GM18499 (cell line): ENCODE results near the gene TACR3.
"Not testable (repeated sequence)": the region's sequence is repeated elsewhere in the genome, so short reads cannot be mapped to it uniquely, and the experiment has no call there.

Experiments
- ATAC-seq: cut with Tn5 transposase; IDR thresholded peaks from one replicate; pipeline ENCODE4 v1.9.1; 2021; ENCODE audit warnings: moderate number of reproducible peaks; ENCODE audit not compliant: insufficient read depth, unreplicated experiment

TACR3 gene, protein sequence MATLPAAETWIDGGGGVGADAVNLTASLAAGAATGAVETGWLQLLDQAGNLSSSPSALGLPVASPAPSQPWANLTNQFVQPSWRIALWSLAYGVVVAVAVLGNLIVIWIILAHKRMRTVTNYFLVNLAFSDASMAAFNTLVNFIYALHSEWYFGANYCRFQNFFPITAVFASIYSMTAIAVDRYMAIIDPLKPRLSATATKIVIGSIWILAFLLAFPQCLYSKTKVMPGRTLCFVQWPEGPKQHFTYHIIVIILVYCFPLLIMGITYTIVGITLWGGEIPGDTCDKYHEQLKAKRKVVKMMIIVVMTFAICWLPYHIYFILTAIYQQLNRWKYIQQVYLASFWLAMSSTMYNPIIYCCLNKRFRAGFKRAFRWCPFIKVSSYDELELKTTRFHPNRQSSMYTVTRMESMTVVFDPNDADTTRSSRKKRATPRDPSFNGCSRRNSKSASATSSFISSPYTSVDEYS

DNA sequence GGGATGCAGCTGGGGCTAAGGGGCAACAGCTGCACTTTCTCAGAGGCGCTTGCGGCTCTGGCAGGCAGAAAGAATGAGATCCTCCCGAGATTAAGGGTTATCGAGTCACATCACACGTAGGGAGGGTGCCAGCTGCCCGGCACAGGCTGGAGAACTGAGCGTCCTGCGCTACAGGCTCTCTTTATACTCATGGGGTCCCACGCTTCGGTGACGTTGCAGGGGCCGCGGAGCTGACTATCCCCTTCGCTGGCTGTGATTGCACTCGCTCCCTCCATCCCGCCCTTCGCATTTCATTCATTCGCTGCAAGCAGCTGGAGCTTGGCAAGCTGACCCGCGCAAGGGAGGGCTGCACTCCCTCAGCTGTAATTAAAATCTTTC is at the start of gene TACR3:
TACR3 (minus strand) TSS at position 156 of the 378 bp plus-strand sequence. CDS start 310 bp downstream, outside the sequence.
- no peak for ATAC-seq

DNA sequence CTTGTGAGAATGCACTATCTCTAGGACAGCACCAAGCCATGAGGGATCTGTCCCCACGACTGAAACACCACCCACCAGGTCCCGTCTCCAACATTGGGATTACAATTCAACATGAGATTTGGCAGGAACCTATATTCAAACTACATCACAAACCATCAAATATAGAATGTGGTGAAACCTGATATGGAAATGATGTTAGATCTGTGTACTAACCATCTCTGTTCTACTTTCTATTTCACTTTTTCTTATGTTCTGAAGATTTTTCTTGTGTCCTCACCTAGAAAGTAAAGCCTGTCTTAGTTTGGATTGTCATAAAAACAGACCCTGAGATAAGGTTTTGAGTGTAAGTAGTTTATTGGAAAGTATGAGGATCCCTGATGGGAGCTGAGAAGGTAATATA is 37.8 kb upstream of the TACR3 start:
- peak; percentile 57 for ATAC-seq

DNA sequence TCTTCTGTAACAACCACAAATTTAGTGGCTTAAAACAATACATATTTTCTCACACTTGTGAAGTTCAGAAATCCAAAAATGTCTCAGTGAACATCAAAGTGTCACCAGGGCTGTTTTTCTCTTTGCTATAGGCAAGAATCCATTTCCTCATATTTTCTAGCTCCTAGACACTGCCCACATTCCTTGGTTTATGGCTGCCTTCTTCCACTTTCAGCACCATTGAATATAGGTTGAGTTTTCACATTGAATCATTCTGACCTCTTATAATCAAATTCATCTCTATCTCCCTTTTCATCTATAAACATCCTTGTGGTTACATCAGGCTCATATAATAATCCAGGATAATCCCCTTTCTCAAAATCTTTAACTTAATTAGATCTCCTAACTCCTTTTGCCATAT is 37.0 kb upstream of the TACR3 start:
- no peak for ATAC-seq

DNA sequence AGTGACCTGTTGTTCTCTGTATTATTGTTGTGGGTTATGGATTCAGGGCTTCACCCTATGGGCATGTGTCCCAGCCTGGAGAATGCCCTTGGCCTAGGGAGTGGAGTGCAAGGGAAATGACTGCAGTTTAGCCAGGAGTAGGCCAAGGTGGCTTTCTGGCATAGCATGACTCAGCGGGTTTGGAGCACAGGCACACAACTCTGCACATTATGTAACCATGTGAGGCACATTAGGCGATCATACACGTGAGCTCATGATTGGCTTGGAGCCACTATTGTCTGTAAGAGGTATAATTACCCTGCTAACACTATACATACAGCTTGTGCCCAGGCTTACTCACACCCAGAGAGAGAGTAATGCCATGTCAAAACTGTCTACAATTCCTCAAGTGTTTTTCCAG is 35.1 kb upstream of the TACR3 start:
- no peak for ATAC-seq

DNA sequence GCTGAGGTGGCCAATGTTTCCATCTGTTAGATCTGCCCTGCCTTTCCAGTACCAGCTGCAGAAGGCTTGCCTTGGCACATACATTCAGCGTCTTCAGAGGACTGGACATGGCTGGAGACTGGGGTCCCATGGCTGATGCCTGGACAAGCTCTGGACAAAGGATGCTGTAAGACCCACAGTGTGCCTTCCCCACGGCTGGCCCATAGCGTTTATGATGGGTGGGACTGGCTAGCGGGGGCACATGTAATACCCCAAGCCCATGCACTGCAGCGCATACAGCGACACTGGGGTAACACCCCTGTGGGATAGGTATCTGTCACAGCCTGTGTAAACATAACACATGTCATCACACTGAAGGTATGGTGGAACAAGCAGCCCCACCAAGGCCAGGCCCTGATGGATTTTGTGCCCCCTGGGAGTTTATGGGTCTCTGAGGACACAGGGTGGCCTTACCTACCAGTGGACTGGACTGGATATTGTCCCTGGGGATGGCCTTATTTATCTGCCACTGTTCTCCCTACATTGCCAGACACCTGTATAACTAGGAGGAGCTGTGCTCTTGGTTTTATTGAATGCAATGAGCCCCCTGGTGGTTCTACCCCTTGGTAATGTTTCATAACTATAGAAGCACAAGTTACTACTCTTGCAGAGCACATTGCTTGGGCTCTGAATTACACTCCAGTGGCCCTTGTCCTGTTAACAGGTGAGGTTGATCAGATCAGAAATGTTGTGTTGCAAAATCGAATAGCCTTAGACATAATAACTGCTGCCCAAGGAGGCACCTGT is 34.3 kb upstream of the TACR3 start:
- ATAC-seq, result no peak

DNA sequence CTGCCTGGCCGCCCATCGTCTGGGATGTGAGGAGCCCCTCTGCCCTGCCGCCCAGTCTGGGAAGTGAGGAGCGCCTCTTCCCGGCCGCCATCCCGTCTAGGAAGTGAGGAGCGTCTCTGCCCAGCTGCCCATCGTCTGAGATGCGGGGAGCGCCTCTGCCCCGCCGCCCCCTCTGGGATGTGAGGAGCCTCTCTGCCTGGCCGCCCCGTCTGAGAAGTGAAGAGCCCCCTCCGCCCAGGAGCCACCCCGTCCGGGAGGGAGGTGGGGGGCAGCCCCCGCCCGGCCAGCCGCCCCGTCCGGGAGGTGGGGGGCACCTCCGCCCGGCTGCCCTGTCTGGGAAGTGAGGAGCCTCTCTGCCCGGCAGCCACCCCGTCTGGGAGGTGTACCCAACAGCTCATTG is 3.4 kb upstream of the TACR3 start:
- not testable (repeated sequence) for ATAC-seq

DNA sequence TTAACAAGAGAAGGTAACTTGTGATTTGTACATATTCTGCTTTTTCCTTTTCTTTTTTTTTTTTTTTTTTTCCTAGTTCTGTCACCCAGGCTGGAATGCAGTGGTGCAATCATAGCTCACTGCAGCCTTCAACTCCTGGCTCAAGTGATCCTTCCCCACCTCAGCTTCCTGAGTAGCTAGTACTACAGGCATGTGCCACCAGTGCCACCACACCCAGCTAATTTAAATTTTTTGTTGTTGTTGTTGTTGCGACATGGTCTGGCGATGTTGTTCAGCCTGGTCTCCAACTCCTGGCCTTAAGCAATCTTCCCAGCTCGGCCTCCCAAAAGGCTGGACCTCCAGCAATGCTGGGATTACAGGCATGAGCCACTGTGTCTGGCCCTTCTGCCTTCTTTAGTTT is 1.5 kb upstream of the TACR3 start:
- no peak for ATAC-seq

DNA sequence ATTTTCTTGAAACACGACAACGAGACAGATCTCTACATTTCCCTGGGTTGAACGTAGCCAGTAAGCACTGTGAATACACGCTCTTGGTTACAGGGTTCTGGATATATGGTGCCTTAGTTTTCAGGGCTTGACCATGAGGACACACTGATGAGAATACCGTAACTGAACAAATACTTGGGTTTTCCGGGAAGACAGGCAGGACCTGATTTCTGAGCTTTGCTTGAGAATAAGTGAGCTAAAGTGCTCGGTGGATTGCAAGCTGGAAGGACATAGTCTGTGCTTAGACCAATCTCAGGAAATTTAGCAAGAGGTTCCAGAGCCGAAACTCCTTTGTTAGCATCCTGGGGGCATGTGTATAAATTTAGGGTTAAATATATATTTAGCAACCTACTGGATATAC is 876 bp upstream of the TACR3 start:
- ATAC-seq, result no peak

DNA sequence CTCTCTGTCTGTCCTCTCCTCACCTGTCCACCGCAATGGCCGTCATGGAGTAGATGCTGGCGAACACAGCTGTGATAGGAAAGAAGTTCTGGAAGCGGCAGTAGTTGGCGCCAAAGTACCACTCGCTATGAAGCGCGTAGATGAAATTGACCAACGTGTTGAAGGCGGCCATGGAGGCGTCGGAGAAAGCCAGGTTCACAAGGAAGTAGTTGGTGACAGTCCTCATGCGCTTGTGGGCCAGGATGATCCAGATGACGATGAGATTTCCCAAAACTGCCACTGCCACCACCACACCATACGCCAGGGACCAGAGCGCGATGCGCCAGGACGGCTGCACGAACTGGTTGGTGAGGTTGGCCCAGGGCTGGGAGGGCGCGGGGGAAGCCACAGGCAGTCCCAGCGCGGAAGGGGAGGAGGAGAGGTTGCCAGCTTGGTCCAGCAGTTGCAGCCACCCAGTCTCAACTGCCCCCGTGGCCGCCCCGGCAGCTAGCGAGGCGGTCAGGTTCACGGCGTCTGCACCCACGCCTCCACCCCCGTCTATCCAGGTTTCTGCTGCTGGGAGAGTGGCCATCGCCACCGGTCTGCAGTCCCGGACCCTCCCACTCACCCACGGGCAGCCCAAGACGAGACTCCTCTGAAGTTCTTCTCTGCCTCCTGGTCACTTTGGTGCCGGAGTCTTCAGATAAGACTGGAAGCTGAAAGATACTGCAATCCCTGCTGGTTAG is 518 bp downstream of the TACR3 start:
- no peak for ATAC-seq

DNA sequence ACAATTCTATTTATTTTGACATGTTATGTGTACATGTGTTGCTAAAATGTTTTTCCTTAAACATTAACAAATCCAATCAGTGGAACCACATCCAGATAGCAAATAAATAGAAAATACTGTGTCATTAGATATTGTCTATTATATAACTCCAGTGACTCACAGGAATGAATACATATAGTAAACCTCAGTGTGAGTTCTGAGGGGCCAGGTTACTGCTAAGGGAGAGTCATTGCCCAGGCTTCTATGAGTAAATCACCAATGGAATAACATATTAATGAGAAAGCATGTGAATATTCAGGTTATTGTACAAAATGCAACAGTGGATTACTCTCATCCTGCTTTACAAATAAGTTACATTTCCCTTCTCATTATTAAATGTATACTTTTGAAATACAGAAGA is 27.2 kb downstream of the TACR3 start:
- no peak for ATAC-seq

DNA sequence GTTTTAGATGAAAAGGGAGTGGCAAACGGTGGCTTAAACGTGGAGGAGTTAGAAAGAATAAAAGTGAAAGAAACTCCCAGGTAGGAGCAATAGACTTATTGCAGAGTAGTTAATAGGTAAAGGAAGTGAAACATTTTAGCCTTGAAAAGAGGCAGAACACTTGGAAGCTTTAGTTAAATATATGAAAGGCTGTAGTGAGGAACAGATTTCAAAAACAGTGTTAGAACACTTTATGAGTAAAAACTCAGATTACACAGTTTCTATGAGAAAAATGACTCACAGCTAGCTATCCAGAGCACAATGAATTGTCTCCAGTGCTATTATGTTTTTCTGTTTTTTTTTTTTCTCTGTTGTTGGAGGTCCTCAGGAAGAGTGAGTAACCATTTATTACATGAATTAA is 45.8 kb downstream of the TACR3 start:
- ATAC-seq, result no peak

DNA sequence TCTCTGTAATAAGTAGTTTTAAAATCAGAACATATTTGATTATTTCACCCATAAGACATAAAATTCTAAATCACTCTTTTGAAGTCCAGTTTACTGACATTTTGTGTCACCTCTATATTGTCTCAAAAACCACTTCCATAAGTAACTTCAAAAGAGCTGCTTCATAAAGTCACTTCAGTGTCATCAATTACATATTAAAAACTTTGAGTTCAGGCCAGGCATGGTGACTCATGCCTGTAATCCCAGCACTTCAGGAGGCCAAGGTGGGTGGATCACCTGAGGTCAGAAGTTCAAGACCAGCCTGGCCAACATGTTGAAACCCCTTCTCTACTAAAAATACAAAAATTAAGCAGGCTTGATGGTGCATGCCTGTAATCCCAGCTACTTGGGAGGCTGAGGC is 53.0 kb downstream of the TACR3 start:
- not testable (repeated sequence) for ATAC-seq

DNA sequence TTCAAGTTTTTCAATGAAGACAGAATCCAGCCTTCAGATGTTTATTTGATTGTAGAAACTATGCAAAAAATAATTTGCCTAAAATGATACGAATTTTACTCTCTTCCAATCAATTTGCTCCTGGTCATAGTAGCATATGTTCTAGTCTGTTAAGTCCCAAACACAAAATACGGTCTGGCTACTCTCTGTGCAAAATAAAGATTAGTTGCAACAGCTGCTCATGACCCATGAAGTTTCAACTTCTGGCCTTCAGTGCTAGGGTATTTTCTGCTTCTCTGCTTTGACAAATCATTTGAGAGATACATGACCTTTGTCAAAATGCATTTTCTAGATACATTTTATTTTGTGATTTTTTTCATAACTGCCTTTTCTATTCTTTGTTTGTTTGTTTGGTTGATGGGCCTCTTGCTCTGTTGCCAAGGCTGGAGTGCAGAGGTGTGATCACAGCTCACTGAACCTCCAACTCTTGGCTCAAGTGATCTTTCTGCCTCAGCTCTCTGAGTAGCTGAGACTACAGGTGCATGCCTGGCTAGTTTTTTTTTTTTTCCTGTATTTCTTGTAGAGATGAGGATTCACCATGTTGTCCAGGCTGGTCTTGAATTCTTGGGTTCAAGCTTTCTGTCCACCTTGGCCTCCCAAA is 55.2 kb downstream of the TACR3 start:
- no peak for ATAC-seq

DNA sequence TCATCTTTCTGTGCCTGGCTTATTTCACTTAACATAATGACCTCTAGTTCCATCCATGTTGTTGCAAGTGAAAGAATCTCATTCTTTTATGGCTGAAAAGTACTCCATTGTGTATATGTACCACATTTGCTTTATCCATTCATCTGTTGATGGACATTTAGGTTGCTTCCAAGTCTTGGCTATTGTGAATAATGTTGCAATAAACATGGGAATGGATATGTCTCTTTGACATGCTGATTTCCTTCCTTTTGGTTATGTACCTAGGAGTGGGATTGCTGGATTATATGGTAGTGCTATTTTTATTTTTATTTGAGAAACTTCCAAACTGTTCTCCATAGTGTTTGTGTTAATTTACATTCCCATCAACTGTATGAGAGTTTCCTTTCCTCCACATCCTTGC is 71.2 kb downstream of the TACR3 start:
- ATAC-seq, result no peak

DNA sequence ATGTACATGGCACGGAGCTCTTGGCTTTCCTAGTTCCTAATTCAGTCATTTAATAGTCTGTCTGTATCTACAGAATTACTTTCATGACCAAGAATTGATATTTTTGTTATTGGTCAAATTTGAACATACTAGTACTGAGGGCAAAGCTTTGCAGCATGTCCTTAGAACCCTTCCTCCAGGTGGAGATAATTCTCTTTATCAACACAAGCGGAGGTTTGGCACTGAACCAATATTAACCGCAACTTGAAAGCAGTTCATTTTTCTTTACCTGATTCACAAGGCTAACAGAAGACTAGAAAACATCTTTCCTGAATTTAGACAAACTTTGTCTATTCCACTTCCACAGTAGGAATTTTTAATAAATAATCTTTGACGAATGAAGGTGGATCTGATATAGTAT is 73.8 kb downstream of the TACR3 start:
- ATAC-seq, result no peak

DNA sequence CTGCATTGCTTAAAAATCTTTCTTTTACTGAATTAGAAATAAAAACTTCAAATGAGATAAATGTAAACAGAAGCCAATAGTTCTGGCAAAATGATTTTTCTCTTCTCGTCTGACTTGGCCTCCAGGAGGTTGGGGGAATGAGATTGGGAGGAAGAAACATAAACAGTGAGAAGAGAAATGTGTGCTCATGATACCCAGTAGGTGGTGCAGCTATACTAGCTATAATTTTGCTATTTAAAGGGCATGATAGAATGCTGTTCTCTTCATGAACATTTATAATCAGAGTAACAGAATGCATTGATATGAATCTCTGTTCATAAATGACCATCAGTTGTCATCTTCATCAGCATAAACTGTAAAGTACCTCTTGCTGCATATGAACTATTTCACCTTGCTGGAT is 85.5 kb downstream of the TACR3 start:
- ATAC-seq, result no peak

DNA sequence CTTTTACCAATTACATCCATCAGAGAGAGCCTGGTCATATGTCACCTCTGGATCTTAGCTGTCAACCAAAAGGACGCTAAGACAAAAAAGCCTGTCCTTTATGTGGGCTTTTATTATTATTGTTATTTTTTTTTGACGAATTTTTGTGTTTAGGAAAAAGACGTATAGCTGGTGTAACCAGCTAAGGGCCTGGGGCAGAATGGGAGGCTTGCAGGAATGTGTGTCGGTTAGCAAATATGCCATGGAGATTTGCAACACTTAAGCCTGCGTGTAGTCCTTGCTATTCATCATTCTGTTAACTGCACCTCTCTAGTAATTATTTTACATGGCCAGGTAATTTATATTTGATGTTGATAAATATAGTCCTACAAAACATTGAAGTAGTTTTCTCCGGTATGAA is 93.5 kb downstream of the TACR3 start:
- no peak for ATAC-seq

DNA sequence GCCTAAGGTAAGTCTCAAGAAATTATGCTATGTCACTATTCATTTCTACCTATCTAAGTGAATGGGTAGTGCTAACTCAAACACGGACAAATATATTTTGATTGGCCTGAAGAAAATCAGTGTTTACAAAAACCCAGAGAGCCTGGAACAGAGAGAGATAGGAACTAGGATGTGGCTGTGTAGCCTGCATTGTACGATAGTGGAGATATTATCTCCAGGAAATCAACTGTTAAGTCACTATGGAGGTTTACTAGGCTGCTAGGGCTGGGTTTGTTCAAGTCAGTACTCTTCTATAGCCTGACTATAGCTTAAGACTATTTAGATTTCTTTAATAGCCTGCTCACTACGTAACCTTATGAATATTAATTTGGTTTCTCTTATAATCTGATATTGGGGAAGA is 127.9 kb downstream of the TACR3 start:
- no peak for ATAC-seq

DNA sequence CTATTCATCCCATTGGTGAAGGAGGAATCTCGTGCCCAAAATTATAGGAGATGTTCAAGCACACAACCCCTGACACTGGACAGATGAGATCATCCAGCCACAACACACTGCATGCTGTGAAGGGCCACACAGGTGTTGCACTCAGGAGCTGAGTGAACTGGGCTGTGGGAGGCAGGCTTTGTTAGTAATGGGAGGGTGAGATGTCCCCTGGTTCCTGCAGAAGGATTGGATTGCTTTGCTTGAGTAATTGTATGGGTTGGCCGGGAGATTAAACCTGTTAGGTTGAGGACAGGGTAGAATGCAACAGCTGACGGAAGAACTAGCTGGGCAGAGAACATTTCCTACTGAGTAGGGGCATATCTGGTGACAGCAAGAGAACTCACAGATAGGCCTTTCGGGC is 152.2 kb downstream of the TACR3 start:
- ATAC-seq, result no peak

DNA sequence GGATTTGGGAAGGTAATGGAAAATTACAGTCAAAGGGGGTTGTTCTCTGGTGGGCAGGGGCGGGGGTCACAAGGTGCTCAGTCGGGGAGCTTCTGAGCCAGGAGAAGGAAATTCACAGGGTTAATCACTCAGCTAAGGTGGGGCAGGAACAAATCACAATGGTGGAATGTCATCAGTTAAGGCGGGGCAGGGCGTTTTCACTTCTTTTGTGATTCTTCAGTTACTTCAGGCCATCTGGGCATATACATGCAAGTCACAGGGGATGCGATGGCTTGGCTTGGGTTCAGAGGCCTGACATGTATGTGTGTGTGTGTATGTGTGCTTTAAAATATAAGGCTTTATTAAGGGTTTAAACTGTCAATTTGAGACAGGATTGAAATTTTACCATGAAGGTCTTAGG is 160.6 kb downstream of the TACR3 start:
- ATAC-seq, result not testable (repeated sequence)
